ENCODE data around the gene H2BK1. TPM values are rescaled to one million over a fixed set of nuclear protein-coding genes. Genes with fewer than 3 reads are reported as not detected.

H2BK1 gene
- total and polyA plus RNA-seq, 2 experiments from 2014 or later = not detected

DNA sequence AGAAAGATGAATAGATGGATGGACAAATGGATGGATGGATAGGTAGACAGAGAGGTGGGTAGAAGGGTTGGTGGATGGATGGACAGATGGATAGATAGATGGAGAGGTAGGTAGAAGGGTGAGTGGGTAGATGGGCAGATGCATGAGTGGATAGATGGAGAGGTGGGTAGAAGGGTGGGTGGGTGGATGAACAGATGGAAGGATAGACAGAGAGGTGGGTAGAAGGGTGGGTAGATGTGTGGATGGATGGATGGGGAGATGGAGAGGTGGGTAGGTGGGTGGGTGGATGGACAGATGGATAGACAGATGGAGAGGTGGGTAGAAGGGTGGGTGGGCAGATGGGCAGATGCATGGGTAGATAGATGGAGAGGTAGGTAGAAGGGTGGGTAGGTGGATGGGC lies 12.4 kb downstream of the H2BK1 start:
- no peaks in the 10 kb centered on the region for H3K9me2 ChIP-seq (ENCODE audit: insufficient read depth)
- no peaks in the 10 kb centered on the region for H3K4me1 ChIP-seq (ENCODE audit: insufficient read depth)
- no peak overlapping the region for H3K9ac ChIP-seq
- peaks cover 55% of the 10 kb centered on the region for H3K27me3 ChIP-seq (replicated peaks; ENCODE audit: insufficient read depth)
- no peak for TF ChIP-seq EZH2phosphoT487 (IDR thresholded peaks at IDR 0.05; ENCODE audit: insufficient read depth, low read depth)
- TF ChIP-seq EZH2 (IDR thresholded peaks at IDR 0.05; ENCODE audit: insufficient read depth, poor library complexity, severe bottlenecking) = no peak
- H3K4me3 ChIP-seq = no peak overlapping the region
- no peaks in the 10 kb centered on the region for H3K9me3 ChIP-seq (ENCODE audit: low read depth)
- no peak overlapping the region for H3K4me2 ChIP-seq (ENCODE audit: unreplicated experiment)
- H4K20me1 ChIP-seq (ENCODE audit: insufficient read depth) = no peaks in the 10 kb centered on the region
- no peaks in the 10 kb centered on the region for H3K36me3 ChIP-seq (ENCODE audit: low read depth)
- in situ Hi-C loops (cut with MboI) = no loop called here
- no peaks in the 10 kb centered on the region for H3F3A ChIP-seq (ENCODE audit: insufficient read depth)
- H3K27ac ChIP-seq = no peak overlapping the region
- no peak overlapping the region for H2AFZ ChIP-seq
- DNase-seq = no peak
- no peaks in the 10 kb centered on the region for H3K79me2 ChIP-seq (ENCODE audit: insufficient read depth)

DNA sequence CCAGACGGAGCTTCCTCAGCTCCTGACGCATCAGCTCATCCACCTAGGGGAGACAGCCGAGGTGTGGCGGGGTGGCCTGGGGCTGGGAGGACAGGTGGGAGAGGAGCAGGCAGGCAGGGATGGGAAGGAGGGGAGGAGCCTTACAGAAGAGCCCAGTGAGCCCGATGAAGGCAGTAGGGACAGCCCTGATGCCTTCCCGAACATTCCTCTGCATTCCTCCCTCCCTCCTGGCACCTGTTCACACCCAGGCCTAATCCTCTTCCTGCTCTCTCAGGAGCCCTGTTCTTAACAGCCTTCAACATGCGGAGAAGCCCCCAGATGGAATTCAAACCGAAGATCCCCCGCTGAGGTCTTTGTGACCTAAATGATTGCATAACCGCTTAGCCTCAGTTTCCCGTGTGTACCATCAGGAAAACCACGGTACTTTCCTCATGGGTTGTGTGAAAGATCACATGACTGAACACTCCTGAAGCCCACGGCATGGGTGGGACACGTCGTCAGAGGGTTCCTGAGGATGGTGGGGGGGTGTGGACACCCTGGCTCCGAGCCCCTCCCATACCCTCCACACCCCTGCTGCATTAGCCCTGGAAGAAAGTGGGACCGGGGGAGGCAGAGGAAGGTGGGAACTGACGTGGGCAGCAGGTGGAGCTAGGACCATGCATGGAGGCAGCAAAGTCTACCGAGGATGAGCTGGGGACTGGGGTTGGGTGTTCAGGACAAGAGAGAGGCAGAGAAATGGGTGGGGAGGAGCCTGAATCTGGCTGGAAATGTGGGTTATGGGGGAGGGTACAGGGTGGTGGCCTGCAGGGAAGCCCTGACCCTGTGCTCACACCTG lies 14.5 kb downstream of the H2BK1 start:
- no peak for TF ChIP-seq EZH2phosphoT487 (IDR thresholded peaks at IDR 0.05; ENCODE audit: insufficient read depth, low read depth)
- DNase-seq = no peak
- no peaks in the 10 kb centered on the region for H4K20me1 ChIP-seq (ENCODE audit: insufficient read depth)
- in situ Hi-C loops (cut with MboI) = no loop called here
- H3K79me2 ChIP-seq (ENCODE audit: insufficient read depth) = no peaks in the 10 kb centered on the region
- peaks cover 43% of the 10 kb centered on the region for H3K27me3 ChIP-seq (replicated peaks; ENCODE audit: insufficient read depth)
- H3K9me2 ChIP-seq (ENCODE audit: insufficient read depth) = no peaks in the 10 kb centered on the region
- H3K36me3 ChIP-seq (ENCODE audit: low read depth) = no peaks in the 10 kb centered on the region
- H3K4me2 ChIP-seq (ENCODE audit: unreplicated experiment) = no peak overlapping the region
- H3K9ac ChIP-seq = no peak overlapping the region
- 28 to 30% methylated on average over 18 to 19 of the region's 19 CpGs for WGBS, 2 experiments (ENCODE audit: low coverage in 1 of 2, low lambda C conversion rate in 2 of 2, missing lambda C conversion rate in 2 of 2)
- no peak overlapping the region for H2AFZ ChIP-seq
- H3K4me3 ChIP-seq = no peak overlapping the region
- H3F3A ChIP-seq (ENCODE audit: insufficient read depth) = no peaks in the 10 kb centered on the region
- no peaks in the 10 kb centered on the region for H3K9me3 ChIP-seq (ENCODE audit: low read depth)
- no peaks in the 10 kb centered on the region for H3K4me1 ChIP-seq (ENCODE audit: insufficient read depth)
- H3K27ac ChIP-seq = no peak overlapping the region

DNA sequence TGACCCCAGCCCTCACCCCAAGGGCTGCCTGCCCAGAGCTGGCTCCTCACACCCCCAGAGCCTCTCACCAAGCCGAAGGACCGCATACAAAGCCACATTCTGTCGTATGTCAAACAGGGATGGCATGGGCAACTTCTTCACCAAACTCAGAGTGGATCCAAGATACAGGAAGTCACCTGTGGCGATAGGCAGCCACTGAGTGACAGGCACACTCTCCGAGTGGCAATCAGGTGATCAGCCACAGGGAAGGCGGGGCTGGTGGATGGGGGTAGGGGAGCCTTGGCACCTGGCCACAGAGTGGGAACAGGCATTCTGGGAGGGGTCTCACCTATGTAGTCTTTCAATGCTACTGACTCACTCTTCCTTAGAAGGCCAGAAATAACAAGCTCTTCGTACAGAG lies 16.1 kb downstream of the H2BK1 start:
- Histone ChIP-seq H3K4me1 (ENCODE audit: insufficient read depth) (no peaks in the 10 kb centered on the region), H2AFZ (no peak overlapping the region), H3K27ac (no peak overlapping the region), H4K20me1 (ENCODE audit: insufficient read depth) (no peaks in the 10 kb centered on the region), H3K79me2 (ENCODE audit: insufficient read depth) (no peaks in the 10 kb centered on the region), H3K4me2 (ENCODE audit: unreplicated experiment) (no peak overlapping the region), H3K36me3 (ENCODE audit: low read depth) (no peaks in the 10 kb centered on the region), H3K27me3 (replicated peaks; ENCODE audit: insufficient read depth) (peaks cover 44% of the 10 kb centered on the region), H3K9me3 (ENCODE audit: low read depth) (no peaks in the 10 kb centered on the region), H3K4me3 (no peak overlapping the region), H3F3A (ENCODE audit: insufficient read depth) (no peaks in the 10 kb centered on the region), H3K9me2 (ENCODE audit: insufficient read depth) (no peaks in the 10 kb centered on the region), H3K9ac (no peak overlapping the region)
- DNase-seq = no peak
- in situ Hi-C loops (cut with MboI) = no loop called here
- TF ChIP-seq EZH2 (IDR thresholded peaks at IDR 0.05; ENCODE audit: insufficient read depth, poor library complexity, severe bottlenecking) = no peak
- 57 to 62% methylated on average over 7 of the region's 7 CpGs for WGBS, 2 experiments (ENCODE audit: low coverage in 1 of 2, low lambda C conversion rate in 2 of 2, missing lambda C conversion rate in 2 of 2)

DNA sequence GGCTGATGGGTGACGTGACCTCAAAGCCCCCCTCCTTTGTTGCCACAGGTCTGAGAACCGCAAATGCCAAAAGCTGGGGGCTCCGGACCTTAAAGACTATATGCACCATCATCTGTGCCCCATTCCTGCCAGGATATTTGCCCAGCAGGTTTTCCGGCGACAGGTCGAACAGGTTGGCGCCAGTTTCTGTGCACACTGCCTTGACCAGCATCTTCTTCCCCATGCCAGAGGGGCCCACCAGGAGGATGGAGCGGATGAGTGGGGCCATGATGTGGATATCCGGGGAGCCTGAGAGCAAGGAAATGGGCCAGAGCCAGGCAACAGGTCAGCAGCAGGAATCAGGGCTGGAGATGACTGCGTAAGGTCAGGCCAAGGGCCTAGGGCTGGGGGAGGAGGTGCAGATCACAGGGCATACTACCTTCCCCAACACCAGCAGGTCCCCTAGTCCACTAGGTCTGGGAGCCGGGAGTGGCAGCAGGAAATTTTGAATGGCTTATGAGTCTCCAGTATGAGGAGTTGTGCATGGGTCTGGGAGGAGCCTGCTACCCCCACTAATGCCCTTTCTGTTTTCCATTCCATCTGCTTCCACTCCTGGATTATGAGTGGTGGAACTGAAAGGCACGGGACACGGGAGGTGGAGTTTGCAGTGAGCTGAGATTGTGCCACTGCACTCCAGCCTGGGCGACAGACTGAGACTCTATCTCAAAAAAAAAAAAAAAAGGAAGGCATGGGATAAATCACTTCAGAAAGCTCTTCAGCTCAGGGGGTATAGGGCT lies 16.9 kb downstream of the H2BK1 start:
- Histone ChIP-seq H3K27me3 (replicated peaks; ENCODE audit: insufficient read depth) (peaks cover 52% of the 10 kb centered on the region), H3K27ac (no peak overlapping the region), H3K9ac (no peak overlapping the region), H3K4me3 (no peak overlapping the region), H3K4me1 (ENCODE audit: insufficient read depth) (no peaks in the 10 kb centered on the region), H3K36me3 (ENCODE audit: low read depth) (no peaks in the 10 kb centered on the region), H3K9me3 (ENCODE audit: low read depth) (no peaks in the 10 kb centered on the region), H3F3A (ENCODE audit: insufficient read depth) (no peaks in the 10 kb centered on the region), H3K4me2 (ENCODE audit: unreplicated experiment) (no peak overlapping the region), H3K79me2 (ENCODE audit: insufficient read depth) (no peaks in the 10 kb centered on the region), H2AFZ (no peak overlapping the region), H4K20me1 (ENCODE audit: insufficient read depth) (no peaks in the 10 kb centered on the region), H3K9me2 (ENCODE audit: insufficient read depth) (no peaks in the 10 kb centered on the region)
- TF ChIP-seq EZH2 (IDR thresholded peaks at IDR 0.05; ENCODE audit: insufficient read depth, poor library complexity, severe bottlenecking) (no peak), EZH2phosphoT487 (IDR thresholded peaks at IDR 0.05; ENCODE audit: insufficient read depth, low read depth) (no peak)
- 60 to 68% methylated on average over 10 to 14 of the region's 14 CpGs for WGBS, 2 experiments (ENCODE audit: low coverage in 1 of 2, low lambda C conversion rate in 2 of 2, missing lambda C conversion rate in 2 of 2)
- in situ Hi-C loops (cut with MboI) = no loop called here
- no peak for DNase-seq
